HG02571 (cell line): ENCODE data around the gene GNPTG.
"Not testable (repeated sequence)": the region's sequence is repeated elsewhere in the genome, so short reads cannot be mapped to it uniquely, and the experiment has no call there.

Source experiments
- ATAC-seq: cut with Tn5 transposase; IDR thresholded peaks from one replicate; pipeline ENCODE4 v1.9.1; 2021; ENCODE audit warnings: mild to moderate bottlenecking, moderate library complexity; ENCODE audit not compliant: unreplicated experiment

Gene GNPTG

DNA sequence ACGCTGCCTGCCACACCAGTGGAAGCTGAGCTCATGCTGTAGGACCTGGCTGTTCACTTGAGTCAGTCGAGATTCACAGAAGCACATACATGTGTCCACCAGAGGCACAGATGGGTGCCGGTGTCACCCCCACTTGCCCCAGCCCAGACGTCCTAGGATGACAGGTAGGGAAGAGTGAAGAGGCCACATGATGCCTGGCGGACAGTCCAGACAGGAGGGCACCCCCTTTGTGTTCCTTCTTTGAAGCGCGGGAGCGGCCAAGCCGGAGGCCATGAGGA lies 33.5 kb upstream of the GNPTG start:
- ATAC-seq = no peak

DNA sequence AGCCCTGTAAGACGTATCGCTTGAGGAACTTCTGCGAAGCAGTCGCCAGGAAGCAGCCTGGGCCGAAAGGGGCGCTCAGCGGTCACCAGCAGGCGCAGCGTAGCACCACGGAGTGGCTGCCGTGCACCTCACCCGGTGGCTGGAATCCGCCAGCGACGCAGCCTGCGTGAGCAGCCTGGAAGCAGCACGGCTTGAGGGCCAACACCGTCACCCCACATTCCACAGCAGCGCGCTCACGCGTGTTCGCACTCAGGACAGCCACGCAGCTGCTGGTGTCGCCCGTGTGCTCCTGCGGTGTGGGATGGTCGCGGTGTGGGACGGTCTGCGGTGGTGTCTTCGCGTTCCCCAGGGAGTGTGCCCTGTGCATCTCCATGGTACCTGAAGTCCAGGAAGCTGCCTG lies 32.7 kb upstream of the GNPTG start:
- ATAC-seq = no peak

DNA sequence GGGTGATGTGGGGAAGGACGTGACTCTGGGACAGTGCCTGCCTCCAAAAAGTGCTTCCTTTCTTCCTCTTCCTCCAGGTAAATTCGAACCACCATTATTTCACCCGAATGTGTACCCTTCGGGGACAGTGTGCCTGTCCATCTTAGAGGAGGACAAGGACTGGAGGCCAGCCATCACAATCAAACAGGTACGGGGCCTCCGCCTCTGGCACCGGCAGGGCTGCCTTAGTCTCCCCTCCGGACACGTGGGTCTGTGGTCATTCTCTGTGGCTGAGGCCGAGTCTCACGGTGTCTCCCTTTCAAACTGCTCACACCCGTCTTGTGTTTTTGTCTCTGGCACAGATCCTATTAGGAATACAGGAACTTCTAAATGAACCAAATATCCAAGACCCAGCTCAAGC lies 31.6 kb upstream of the GNPTG start:
- no peak for ATAC-seq

DNA sequence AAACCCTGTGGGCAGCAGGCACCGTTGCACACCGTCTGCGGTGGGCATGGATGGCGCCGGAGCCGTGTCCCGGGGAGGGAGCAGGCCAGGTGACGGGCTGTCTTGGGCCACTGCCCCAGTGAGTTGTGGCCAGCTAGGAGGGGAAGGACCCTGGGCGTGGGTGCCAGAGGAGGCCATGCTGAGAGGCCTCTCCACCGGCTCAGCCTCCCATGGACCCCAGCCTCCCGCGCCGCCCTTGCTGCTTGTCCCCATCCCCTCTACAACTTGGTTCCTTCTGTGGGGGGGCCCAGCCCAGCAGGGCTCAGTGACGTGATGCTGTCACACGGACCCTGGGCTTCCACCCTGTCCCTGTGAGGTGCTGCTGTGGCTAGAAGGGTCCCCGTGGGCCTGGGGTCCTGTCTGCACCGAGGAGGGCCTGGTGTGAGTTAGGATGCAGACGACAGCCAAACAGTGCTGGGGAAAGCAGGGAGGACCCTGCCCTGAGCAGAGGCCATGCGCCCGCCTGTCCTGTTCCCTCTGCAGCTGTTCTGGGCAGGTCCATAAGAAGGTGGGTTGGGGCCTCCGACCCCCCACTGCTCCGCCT lies 31.0 kb upstream of the GNPTG start:
- ATAC-seq = no peak

DNA sequence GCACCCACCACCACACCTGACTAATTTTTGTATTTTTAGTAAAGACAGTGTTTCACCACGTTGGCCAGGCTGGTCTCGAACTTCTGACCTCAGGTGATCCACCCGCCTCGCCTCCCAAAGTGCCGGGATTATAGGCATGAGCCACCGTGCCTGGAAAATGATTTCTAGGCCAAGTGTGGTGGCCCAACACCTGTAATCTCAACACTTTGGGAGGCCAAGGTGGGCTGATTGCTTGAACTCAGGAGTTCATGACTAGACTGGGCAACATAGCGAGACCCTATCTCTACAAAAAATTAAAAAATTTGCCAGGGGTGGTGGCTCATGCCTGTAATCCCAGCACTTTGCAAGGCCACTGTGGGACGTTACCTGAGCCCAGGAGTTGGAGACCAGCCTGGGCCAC lies 29.3 kb upstream of the GNPTG start:
- ATAC-seq = no peak

DNA sequence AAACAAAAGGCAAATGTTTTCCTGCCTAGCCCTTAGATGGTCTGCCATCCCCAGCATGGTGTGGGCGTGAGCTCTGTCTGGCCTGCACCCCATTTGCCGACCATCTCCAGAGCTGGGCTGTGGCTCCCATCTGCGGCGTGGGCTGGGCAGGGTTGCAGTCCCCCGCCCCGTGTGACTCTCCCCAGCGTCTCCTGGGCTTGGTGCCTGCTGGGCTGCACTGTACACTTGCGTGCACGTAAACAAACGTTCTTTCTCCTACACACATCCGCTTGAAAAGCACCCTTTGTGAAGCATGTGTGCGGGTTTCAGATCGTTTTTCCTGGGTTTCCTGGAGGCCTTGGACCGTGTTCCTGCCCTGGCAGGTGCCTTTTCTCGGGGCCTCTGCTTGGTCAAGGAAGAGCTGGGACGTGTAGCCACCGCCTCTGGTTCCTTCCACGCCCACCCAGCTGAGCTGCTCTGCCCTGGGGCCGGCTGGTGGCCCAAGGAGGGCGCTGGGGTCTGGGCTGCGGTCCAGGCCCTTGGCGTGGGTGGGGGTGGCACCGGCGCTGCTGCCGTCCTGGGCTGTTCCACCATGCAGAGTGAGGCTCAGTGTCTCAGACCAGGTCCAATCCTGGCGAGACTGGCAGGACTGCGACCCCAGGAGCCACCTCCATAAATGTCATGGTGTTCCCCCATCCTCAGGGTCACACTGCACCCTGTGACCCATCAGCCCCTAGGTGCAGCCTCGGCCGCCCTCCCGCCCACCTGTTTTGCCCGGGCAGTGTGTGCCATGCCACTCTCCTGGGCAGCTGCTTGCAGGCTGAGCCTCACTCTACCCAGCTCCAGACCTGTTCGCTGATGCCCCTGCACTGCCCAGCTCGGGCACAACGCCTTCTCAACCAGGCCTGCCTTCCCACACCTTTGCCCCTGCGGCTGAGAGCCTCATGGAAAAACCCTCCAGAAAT lies 28.2 kb upstream of the GNPTG start:
- ATAC-seq = no peak

DNA sequence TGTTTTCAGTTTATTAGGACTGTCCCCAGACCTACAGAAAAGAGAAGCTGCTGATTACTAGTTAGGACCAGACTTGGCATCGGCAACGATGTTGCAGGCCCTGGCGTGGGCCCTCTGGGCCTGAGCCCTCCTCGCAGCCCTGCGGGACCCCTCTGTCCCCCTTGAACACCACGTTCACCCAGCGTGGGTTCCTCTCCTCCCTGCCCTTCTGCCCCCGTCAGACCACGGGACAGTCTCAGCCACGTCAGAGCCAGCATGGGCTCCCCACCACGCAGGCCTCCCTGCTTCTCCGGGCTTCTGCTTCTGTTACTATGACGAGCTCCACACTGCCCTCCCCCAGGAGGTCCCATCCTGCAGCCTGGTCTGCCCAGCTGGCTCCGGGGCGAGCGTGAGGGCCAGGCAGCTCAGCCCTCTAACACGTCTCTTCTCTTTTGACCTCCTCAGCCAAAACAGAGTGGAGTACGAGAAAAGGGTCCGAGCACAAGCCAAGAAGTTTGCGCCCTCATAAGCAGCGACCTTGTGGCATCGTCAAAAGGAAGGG lies 27.4 kb upstream of the GNPTG start:
- no peak for ATAC-seq

DNA sequence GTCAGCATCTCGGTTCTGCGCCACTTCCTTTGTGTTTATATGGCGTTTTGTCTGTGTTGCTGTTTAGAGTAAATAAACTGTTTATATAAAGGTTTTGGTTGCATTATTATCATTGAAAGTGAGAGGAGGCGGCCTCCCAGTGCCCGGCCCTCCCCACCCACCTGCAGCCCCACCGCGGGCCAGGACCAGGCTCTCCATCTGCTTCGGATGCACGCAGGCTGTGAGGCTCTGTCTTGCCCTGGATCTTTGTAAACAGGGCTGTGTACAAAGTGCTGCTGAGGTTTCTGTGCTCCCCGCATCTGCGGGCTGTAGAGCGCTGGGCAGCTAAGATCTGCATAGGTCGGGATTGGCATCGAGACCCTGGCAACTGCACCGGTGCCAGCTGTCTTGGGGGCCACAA lies 26.5 kb upstream of the GNPTG start:
- ATAC-seq = no peak

DNA sequence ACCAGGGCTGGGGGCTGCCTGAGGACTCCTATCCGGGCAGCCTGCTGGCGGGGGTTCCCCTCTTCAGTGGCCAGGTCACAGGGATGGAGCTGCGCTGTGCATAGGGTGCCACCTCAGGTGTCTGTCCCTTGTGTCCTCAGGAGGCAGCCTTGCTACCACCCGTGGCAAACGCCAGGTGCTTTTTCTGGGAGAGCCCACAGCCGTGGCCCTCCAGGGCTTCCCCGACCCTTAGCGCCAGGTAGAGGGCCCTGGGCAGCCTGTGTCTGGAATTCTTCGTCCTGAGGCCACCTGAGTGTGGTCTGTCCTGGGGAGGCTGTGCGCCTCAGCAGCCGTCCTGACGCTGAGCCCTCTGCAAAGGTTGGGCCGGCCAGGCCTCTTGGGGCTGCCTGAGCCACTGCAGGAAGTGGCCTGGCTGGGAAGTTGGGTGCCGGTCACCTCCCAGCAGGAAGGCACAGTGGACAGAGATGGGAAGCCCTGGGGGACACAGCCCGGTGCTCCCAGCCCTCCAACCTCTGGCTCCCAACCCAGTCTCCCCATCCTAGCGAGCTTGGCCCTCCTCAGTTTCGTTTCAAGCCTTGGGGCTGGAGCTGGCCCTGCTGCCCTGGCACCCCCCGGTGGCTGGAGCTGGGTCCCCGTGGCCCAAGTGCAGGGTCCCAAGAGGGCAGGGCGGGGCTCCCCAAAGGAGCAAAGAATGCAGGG lies 25.9 kb upstream of the GNPTG start:
- ATAC-seq = no peak

DNA sequence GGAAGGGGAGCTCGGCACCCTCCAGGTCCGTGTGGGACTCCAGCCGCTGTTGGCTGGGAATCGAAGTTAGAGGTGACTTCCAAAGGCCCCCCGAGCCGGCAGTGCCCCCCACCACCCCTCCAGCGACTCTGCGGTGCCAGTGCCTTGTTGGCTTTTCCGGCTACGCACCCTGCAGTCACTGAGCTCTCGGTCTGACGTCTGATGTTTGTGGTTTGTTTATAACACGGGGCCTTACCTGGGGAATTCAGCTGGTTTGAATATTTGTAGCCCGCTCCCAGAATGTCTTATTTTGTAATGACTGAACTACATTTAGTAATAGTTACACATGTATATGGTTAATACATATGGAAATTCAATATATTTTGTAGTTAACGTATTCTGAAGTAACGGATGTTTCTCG lies 25.3 kb upstream of the GNPTG start:
- no peak for ATAC-seq

DNA sequence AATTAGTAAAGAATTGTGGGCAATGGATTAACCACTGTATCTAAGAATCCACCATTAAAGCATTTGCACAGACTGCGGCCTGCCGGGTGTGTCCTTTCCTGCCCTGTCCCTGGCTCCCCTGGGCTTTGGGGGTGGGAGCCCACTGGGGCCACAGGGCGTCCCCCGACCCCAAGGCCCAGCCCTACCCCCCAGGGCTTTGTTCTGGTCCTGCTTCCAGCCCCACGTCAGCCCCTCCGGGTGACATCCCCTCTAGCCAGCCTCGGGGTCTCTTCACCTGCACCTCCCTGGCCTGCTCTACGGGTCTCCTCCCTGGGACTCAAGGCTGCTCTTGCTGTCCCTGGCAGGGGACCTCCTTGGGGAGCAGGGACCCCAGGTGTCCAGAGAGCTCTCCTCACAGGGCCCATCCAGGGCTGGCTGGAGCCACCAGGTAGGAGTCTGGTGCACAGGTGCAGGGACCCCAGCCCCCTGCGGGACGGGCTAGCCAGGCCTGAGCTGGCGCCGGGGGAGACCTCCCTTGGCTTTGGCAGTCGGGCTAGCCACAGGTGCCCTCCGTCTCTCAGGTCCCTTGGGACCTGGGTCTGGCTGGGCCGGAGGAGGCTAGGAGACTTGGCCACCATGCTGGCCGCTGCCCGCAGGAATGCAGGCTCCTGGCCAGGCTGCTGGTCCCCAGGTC lies 24.6 kb upstream of the GNPTG start:
- ATAC-seq = no peak

DNA sequence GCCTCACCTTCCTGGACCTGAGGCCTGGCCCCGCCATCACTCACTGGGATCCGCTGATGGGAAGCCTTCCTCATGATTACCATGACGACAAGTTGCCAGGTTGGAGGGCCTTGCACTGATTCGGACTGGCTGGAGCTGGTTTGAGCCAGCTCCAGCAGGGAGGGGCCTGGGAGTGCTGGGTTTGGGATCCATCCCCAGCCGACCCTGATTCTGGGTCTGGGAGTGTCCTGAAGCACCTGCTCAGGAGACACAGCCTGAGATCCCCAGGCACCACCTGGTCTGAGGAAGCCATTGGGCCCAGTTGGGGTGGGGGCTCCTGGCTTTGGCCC lies 24.1 kb upstream of the GNPTG start:
- ATAC-seq = no peak

DNA sequence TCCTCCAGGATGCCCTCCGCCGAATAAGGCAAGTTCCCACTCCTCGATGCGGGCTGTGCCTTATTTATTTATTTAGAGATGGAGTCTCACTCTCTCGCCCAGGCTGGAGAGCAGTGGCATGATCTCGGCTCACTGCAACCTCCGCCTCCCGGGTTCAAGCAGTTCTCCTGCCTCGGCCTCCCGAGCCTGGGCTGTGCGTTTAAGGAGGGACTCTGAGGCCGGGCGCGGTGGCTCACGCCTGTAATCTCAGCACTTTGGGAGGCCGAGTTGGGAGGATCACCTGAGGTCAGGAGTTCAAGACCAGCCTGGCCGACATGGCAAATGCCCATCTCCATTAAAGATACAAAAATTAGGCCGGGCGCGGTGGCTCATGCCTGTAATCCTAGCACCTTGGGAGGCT lies 23.6 kb upstream of the GNPTG start:
- not testable (repeated sequence) for ATAC-seq

DNA sequence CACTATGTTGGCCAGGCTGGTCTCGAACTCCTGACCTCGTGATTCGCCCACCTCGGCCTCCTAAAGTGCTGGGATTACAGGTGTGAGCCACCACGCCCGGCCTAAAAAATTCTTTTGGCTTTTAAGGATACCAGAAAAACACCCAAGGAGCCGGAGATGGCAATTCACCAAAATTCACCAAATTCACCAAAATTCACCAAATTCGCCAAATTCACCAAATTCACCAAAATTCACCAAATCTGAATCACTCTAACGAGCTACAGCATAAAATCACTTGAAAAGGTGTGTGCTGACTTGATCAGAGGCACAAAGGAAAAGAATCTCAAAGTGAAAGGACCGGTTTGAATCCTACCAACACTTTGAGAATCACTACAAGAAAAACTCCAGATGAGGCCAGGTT lies 22.8 kb upstream of the GNPTG start:
- ATAC-seq = not testable (repeated sequence)

DNA sequence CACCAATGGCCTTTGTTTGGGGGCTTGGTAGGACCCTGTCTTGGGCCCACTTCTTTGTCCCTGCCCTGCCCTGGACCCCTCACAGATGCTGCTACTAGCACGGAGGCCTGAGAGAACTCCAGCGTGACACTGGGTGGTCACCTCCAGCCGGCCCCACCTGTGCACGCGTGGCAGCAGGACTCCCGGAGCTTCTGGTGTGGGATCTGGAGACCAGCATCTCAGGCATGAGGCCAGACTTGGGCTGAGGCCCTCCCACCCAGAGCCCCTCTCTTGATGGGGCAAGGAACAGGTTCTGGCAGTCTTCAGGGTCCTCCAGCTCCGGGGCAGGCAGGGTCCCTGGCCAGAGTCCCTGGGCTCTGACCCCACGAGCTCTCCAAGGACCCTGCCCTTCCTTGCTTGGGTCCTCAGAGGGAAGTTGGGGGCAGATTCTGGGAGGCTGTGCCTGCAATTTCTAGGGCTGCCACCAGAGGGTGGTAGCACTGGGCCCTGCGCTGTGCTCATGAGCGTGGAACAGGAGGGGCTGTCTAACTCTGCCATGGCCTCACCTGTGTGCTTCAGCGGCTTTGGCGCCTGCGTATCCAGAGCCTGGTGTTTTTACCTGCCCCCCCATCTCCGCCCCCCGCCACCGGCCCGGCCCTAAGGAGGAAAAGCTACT lies 21.3 kb upstream of the GNPTG start:
- ATAC-seq = no peak

DNA sequence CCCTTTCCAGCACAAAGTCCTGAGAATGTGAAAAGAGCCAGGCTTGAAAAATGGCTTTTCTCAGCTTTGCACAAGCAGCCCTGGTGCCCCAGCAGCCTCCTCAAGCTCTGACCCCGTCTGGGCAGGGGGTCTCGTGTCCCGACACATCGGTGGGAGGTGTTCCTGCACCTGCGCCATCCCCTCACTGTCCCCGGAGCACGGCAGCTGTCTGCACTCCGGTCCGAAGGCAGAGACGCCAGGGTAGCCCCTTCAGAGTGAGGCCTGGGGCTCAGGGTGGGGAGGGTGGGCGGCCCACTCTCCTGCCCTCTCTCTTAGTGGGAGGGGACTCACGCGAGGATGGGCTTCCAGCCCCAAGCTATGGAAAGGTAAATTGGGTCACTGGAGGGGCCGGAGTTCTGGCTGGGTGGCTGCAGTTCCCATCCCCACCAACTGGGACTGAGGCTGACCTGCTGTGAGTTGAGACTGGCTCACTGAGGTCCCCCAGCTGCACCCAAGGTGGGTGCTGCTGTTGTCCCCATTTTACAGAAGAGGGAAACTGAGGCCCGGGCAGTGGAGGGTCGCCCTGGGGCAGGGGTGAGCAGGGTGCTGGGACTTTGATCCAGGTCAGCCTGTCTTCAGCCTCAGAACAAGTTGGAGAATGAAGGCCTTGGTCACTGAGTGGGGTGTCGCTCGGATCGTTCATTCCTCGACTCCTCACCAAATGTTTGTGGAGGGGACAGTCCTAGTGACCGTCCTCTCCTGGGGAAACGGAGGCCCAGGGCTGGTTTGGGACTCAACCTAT lies 20.6 kb upstream of the GNPTG start:
- ATAC-seq = no peak

DNA sequence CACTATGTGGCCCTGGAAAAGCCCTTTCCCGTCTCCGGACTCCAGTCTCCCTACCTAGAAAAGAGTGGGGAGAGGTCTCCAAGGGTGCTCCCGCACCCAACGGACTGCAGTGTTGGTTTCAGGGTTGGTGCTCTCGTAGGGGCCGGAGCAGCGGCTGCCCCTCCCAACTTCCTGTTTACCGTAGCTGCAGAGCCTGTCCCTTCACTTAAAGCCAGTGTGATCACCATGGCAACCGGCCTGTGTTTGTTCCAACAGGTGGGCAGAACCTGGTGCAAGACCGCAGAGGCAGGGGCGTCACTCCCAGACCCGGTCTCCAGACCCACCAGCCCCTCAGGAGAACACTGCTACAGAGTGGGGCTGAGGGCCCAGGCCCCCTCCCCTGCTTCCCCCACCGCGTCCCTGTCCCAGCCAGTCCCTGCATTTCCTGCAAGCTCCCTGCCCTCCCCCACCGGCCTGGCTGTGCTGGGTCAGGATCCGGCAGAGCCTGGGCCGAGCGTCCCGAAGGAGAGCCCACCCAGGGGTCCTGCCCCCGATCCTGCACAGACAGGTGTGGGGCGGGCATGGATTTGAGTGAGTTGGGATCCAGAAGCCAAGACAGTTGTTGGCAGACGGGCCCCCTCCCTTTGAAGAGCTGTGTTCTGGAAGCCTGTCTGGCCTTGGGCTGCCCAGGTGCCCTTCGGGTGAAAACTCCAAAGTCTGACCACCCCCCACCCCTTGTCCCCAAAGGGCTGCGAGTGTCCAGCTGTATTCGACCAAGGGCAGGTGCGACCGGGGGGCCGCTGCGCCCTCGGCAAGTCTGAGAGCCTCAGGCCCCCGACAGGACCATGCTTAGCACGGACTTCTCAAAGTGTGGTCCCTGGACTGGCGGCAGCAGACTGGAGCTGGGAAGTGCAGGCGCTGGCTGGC lies 19.8 kb upstream of the GNPTG start:
- ATAC-seq = no peak

DNA sequence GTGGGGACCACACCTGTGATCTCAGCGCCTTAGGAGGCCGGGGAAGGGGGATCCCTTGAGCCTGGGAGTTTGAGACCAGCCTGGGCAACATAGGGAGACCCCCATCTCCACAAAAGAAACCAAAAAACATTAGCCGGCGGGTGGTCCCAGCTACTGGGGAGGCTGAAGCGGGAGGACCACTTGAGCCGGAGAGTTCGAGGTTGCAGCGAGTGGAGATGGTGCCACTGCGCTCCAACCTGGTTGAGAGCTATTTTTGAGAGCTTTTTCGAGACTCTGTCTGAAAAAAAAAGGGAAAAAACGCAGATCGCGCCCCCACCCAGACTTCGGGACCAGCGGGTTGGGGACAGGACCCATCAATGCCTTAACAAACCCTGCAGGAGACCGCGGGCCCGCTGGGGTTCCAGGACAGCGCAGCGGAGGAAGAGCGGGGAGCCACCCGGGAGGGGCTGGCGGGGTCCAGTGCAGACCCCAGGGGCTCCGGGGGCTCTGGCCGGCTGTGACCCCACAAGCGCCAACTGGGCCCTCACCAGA lies 19.0 kb upstream of the GNPTG start:
- ATAC-seq = no peak
